Measurements from ENCODE around the gene KCNH6.

The KCNH6 gene

DNA sequence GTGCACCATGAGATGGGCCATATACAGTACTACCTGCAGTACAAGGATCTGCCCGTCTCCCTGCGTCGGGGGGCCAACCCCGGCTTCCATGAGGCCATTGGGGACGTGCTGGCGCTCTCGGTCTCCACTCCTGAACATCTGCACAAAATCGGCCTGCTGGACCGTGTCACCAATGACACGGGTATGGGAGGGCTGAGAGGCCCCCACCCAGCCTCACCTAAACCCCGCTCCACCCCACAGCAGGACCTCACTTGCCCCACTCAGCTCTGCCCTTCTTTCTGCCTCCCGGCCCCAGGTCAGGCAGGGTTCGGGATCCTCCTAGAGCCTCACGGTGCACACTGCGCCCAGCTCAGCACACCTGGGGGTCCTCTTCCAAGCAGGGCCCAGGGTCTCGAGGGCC lies 40.6 kb upstream of the KCNH6 start:
- H3K4me3 ChIP-seq (ENCODE audit: low read length), result no peak overlapping the region
- no peak for DNase-seq (ENCODE audit: low read depth)
- TF ChIP-seq, protein P1, sequence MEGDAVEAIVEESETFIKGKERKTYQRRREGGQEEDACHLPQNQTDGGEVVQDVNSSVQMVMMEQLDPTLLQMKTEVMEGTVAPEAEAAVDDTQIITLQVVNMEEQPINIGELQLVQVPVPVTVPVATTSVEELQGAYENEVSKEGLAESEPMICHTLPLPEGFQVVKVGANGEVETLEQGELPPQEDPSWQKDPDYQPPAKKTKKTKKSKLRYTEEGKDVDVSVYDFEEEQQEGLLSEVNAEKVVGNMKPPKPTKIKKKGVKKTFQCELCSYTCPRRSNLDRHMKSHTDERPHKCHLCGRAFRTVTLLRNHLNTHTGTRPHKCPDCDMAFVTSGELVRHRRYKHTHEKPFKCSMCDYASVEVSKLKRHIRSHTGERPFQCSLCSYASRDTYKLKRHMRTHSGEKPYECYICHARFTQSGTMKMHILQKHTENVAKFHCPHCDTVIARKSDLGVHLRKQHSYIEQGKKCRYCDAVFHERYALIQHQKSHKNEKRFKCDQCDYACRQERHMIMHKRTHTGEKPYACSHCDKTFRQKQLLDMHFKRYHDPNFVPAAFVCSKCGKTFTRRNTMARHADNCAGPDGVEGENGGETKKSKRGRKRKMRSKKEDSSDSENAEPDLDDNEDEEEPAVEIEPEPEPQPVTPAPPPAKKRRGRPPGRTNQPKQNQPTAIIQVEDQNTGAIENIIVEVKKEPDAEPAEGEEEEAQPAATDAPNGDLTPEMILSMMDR (conservative IDR thresholded peaks at IDR 0.05; ENCODE audit: low read length), result no peak

DNA sequence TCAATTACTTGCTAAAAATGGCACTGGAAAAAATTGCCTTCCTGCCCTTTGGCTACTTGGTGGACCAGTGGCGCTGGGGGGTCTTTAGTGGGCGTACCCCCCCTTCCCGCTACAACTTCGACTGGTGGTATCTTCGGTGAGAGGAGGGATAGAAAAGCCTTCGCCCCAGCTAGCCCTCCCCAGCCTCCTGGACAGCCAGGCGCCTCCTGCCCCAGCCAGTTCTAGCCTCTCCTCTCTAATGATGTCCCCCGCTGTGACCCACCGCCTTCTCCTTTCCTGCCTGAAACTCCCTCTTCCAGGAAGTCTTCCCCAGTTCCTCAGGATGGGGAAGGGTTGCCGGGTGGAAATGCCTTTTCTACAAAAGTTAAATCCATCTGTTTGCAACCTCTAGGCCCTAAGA lies 40.1 kb upstream of the KCNH6 start:
- no peak overlapping the region for H3K4me3 ChIP-seq (ENCODE audit: low read length)
- TF ChIP-seq, protein P1 (conservative IDR thresholded peaks at IDR 0.05; ENCODE audit: low read length), result no peak
- no peak for DNase-seq (ENCODE audit: low read depth)

DNA sequence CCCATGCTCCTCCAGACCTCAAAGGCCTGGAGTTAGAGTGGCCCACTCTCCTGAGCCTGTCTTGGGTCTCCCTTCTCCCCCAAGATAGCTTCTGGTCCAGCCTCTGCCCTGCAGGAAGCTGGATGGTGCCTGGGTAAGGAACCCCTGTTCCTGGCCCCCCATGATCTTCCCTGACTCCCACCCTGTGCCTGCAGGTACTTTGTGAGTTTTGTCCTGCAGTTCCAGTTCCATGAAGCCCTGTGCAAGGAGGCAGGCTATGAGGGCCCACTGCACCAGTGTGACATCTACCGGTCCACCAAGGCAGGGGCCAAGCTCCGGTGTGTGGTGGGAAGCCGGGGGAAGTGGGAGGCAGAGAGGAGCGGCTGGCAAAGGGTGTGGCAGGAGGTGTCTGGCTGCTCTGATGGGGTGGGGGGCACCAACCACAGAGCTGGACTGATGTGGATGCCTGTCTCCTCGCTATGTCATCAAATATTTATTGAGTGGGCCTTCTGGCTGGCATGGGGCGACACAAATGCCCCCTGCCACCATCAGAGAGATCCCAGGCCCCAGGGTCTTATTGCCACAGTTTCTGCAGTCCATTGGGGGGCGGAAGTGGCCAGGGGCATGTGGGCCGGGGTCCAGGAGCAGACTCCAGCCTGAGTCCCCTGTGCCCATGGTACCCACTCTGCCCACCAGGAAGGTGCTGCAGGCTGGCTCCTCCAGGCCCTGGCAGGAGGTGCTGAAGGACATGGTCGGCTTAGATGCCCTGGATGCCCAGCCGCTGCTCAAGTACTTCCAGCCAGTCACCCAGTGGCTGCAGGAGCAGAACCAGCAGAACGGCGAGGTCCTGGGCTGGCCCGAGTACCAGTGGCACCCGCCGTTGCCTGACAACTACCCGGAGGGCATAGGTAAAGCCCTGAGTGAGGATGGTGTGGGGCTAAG lies 39.2 kb upstream of the KCNH6 start:
- TF ChIP-seq, protein P1 (conservative IDR thresholded peaks at IDR 0.05; ENCODE audit: low read length), result no peak
- no peak overlapping the region for H3K4me3 ChIP-seq (ENCODE audit: low read length)
- DNase-seq (ENCODE audit: low read depth), result no peak

DNA sequence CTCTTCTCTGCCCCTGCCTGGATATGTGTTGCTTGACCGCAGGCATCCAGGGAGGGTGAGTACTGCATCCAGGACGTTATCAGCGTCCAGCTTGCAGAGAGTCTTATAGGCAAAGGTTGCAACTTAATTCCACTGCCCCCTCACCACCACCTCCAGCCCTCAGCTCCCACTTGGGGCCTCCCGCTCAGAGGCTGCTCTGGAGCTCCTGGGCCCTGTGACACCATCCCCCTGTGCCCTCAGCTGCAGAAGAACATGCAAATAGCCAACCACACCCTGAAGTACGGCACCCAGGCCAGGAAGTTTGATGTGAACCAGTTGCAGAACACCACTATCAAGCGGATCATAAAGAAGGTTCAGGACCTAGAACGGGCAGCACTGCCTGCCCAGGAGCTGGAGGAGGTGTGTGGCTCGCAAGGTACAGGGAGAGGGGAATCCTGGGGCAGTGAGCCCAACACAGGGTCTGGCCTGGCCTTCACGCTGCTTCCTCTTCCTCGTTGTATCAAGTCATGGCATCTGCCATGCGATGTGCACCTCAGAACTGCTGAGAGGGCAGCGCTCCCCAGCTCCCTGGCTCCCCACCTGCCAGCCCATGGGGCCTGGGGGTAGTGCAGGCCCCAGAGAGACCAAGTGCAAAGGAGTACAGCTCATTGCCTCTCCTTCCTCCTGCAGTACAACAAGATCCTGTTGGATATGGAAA lies 36.7 kb upstream of the KCNH6 start:
- TF ChIP-seq, protein P1 (conservative IDR thresholded peaks at IDR 0.05; ENCODE audit: low read length), result no peak
- H3K4me3 ChIP-seq (ENCODE audit: low read length), result no peak overlapping the region
- DNase-seq (ENCODE audit: low read depth), result no peak

DNA sequence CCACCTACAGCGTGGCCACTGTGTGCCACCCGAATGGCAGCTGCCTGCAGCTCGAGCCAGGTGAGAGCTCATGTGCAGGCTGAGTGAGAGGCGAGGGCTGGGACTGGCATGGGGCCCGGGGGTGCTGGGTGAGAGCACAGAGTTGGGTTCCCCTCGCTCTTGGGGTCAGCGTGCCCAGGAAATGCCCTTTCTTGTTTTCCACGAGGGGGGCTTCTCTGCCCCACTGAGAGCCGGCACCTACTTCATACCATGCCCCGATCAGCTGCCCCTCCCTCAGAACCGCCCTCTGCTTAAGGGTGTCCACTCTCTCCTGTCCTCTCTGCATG lies 36.2 kb upstream of the KCNH6 start:
- H3K4me3 ChIP-seq (ENCODE audit: low read length), result no peak overlapping the region
- TF ChIP-seq, protein P1 (conservative IDR thresholded peaks at IDR 0.05; ENCODE audit: low read length), result no peak
- no peak for DNase-seq (ENCODE audit: low read depth)

DNA sequence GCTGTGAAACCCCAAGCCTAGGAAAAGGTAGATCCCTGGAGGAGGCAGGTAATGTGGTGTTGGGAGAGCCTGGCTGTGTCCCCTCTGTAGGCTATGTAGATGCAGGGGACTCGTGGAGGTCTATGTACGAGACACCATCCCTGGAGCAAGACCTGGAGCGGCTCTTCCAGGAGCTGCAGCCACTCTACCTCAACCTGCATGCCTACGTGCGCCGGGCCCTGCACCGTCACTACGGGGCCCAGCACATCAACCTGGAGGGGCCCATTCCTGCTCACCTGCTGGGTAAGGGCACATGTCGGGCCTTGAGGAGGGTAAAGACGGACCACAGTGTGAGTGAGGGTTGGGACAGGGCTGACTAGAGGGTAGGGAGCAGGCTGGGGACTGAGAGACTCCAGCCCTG lies 34.3 kb upstream of the KCNH6 start:
- TF ChIP-seq, protein P1 (conservative IDR thresholded peaks at IDR 0.05; ENCODE audit: low read length), result no peak
- DNase-seq (ENCODE audit: low read depth), result no peak
- H3K4me3 ChIP-seq (ENCODE audit: low read length), result no peak overlapping the region

DNA sequence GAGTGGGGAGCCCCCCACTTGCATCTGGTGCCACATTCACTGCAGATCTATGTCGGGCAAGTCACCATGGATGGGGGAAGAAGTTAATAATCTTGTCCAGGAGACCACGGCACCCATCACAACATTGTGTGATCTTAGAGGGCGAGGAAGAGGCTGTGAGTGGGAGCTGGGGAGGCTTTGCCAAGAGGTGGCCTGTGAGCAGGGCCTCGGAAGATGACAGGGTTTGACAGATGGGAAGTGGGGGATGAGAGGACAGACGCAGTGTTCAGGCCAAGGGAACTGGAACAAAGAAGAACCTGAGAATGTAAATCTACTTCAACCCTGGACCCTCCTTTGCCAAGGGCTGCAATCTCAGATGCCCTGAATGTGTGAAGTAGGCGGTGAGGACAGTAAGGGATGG lies 33.9 kb upstream of the KCNH6 start:
- DNase-seq (ENCODE audit: low read depth), result no peak
- TF ChIP-seq, protein P1 (conservative IDR thresholded peaks at IDR 0.05; ENCODE audit: low read length), result no peak
- no peak overlapping the region for H3K4me3 ChIP-seq (ENCODE audit: low read length)
